OCI-LY7 (cell line): ENCODE measurements around the gene PRODH.

Experiments
- EZH2phosphoT487 ChIP-seq: fragments of 200-600 bp; sonication (generic); IDR thresholded peaks from 2 replicates; pipeline ENCODE4 v1.6.1; 2018; ENCODE audit warnings: low read depth, borderline replicate concordance, mild to moderate bottlenecking, mixed run types, antibody characterized with exemption, low read length, moderate library complexity, mixed read lengths
- TF ChIP-seq, protein P1 (sequence below): fragments of 200-600 bp; sonication (generic); conservative IDR thresholded peaks from 2 replicates; pipeline ENCODE4 v1.5.1; 2014; ENCODE audit warnings: mild to moderate bottlenecking, antibody characterized with exemption, low read length, moderate library complexity, mixed read lengths

DNA sequence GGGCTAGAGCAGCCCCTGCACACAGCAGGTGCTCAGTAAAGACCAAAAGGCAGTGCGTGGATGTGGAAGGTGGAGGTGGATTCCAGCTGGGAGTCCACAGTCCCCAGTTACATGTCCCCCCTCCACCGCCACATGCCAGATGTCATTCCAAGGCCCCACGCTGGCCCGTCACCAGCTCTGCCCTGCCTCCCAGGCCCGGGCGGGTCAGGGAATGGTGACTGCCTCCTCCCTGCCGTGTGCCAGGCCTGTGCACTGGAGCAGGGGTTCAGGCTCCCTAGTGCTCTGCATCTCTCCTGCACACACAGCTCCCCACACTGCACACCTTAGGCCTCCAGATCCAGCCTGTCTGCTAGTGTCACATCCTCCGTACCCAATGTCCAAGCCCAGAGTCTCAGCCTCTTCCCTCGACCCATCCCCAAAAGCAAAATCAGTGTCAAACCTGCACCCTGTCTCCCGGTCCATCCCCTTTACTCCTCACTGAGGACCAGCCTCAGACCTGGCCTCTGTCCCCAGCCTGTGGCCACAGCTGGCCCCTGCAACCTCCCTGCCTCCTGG lies 40.2 kb upstream of the PRODH start:
- TF ChIP-seq, protein P1, sequence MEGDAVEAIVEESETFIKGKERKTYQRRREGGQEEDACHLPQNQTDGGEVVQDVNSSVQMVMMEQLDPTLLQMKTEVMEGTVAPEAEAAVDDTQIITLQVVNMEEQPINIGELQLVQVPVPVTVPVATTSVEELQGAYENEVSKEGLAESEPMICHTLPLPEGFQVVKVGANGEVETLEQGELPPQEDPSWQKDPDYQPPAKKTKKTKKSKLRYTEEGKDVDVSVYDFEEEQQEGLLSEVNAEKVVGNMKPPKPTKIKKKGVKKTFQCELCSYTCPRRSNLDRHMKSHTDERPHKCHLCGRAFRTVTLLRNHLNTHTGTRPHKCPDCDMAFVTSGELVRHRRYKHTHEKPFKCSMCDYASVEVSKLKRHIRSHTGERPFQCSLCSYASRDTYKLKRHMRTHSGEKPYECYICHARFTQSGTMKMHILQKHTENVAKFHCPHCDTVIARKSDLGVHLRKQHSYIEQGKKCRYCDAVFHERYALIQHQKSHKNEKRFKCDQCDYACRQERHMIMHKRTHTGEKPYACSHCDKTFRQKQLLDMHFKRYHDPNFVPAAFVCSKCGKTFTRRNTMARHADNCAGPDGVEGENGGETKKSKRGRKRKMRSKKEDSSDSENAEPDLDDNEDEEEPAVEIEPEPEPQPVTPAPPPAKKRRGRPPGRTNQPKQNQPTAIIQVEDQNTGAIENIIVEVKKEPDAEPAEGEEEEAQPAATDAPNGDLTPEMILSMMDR, result no peak
- no peak for TF ChIP-seq EZH2phosphoT487
